GM20431 (cell line): ENCODE results near the gene OGFR.

ENCODE experiments used
- in situ Hi-C: fragments of 300-500 bp; cut with MseI, MboI; formaldehyde crosslinking; loops from one replicate; pipeline ENCODE4 v1.15.0; 2020; ENCODE audit warnings: low sequenced_read_pairs; ENCODE audit not compliant: unreplicated experiment

OGFR gene

GRCh38 chr20:62812181-62812906 lies 7.7 kb downstream of the OGFR start:
- in situ Hi-C loops = no loop called here

- in situ Hi-C loops = no loop called here
Observed at GRCh38 chr20:62812907-62813200, 8.2 kb downstream of the OGFR start.

GRCh38 chr20:62813588-62813987 lies 9.0 kb downstream of the OGFR start:
- in situ Hi-C loops = no loop called here

- in situ Hi-C loops = no loop called here
Observed at GRCh38 chr20:62814060-62814708, 9.5 kb downstream of the OGFR start.

GRCh38 chr20:62814709-62815065 lies 10.1 kb downstream of the OGFR start:
- in situ Hi-C loops = no loop called here

GRCh38 chr20:62815066-62815991 lies 10.7 kb downstream of the OGFR start:
- in situ Hi-C loops = no loop called here

GRCh38 chr20:62816031-62816883 lies 11.6 kb downstream of the OGFR start:
- in situ Hi-C loops = no loop called here

- in situ Hi-C loops = no loop called here
Observed at GRCh38 chr20:62816884-62817873, 12.5 kb downstream of the OGFR start, which contains the start of gene COL9A3. TSS of gene COL9A3 (plus strand) at chr20:62817050. CDS start at chr20:62817065, 15 bp downstream.

- in situ Hi-C loops = no loop called here
Observed at GRCh38 chr20:62817975-62818591, 13.4 kb downstream of the OGFR start.

- in situ Hi-C loops = no loop called here
Observed at GRCh38 chr20:62818592-62819493, 14.2 kb downstream of the OGFR start.

- in situ Hi-C loops = no loop called here
Observed at GRCh38 chr20:62819494-62820174, 15.0 kb downstream of the OGFR start.

- in situ Hi-C loops = no loop called here
Observed at GRCh38 chr20:62820208-62820961, 15.8 kb downstream of the OGFR start.

GRCh38 chr20:62820962-62821725 lies 16.5 kb downstream of the OGFR start:
- in situ Hi-C loops = no loop called here

- in situ Hi-C loops = no loop called here
Observed at GRCh38 chr20:62821726-62822210, 17.1 kb downstream of the OGFR start.

- in situ Hi-C loops = no loop called here
Observed at GRCh38 chr20:62822239-62822787, 17.7 kb downstream of the OGFR start.
